Erythroblast (primary cell): ENCODE measurements around the gene MYO1B.

ENCODE experiments used
- GATA1 ChIP-seq: IDR thresholded peaks from 2 replicates; pipeline ENCODE4 v1.6.1; 2011; ENCODE audit warnings: low read depth, mild to moderate bottlenecking, control low read depth, low read length, moderate library complexity
- POLR2A ChIP-seq: IDR thresholded peaks from 2 replicates; pipeline ENCODE4 v1.6.1; 2011; ENCODE audit warnings: mild to moderate bottlenecking, low read length

DNA sequence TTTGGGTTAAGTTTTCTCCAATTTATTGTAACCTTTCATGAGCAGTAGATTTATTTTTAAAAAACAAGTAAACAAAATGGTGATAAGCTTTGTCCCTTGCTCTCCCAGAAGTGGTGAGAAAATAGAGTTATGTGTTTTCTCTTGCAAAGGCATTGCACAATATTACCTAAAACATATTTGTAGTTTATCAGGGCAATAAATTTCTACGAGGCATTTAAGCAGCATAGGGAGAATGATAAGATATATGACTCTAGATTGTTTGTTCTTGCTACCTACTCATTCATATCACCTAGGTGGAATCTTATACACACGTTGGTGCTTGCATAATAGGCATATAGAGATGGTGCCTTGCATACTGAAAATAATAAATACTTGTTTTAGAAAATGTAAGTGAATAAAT, 201.7 kb downstream of the MYO1B start:
- TF ChIP-seq POLR2A: no peak
- TF ChIP-seq GATA1: no peak
